T-cell (primary cell): ENCODE results near the gene CACNA1E. TPM values are rescaled to one million over a fixed set of nuclear protein-coding genes. Genes with fewer than 3 reads are reported as not detected.

Experiments
- ATAC-seq, 4 experiments: fragments of 200-7000 bp in 3 of 4; fragments of 150-1000 bp in 1 of 4; cut with Tn5 transposase; replicated peaks in 1 of 4; 1 replicate in 3 of 4; 2 replicates in 1 of 4; pipeline ENCODE4 v1.10.0; 2021; ENCODE audit warnings: moderate library complexity in 3 of 4, mild to moderate bottlenecking in 2 of 4, moderate number of reproducible peaks in 1 of 4
- CTCF ChIA-PET, 2 donors: fragments of 300-600 bp; sonication (Branson Sonifier 250); formaldehyde crosslinking; loops; one replicate each; lab custom pipeline; 2022; ENCODE audit warnings: antibody characterized with exemption in 2 of 2; lab: Charles Lee
- POLR2A ChIA-PET, 2 donors: fragments of 300-600 bp; sonication (Branson Sonifier 250); formaldehyde crosslinking; loops; one replicate each; lab custom pipeline; 2022; ENCODE audit warnings: antibody characterized with exemption in 2 of 2; lab: Charles Lee
- DNase-seq, 35 experiments: peaks; one replicate each; pipeline versions ENCODE4 v3.0.0 to v3.0.0-alpha.2; 2013 to 2023
- H3K27ac ChIP-seq: one replicate; pipeline ENCODE4 v1.5.1; 2013; ENCODE audit warnings: low read length
- H3K27me3 ChIP-seq, 2 experiments: replicated peaks in 1 of 2; 1 replicate in 1 of 2; 2 replicates in 1 of 2; pipeline versions ENCODE4 v1.6.1 to v1.7.0; 2013; ENCODE audit warnings: low read length in 1 of 2, mixed read lengths in 1 of 2; ENCODE audit not compliant: control insufficient read depth in 2 of 2, insufficient read depth in 2 of 2; ENCODE audit errors: extremely low read depth in 1 of 2
- H3K36me3 ChIP-seq, 2 donors: 1 replicate in 1 of 2; 2 replicates in 1 of 2; pipeline versions ENCODE4 v1.6.1 to v1.7.0; 2013; ENCODE audit warnings: low read length in 1 of 2; ENCODE audit not compliant: control insufficient read depth in 2 of 2, insufficient read depth in 1 of 2; ENCODE audit errors: extremely low read depth in 1 of 2
- H3K4me1 ChIP-seq, 2 experiments: 1 replicate in 1 of 2; 2 replicates in 1 of 2; pipeline versions ENCODE4 v1.6.1 to v1.7.0; 2013; ENCODE audit warnings: low read length in 2 of 2, mixed read lengths in 1 of 2; ENCODE audit not compliant: insufficient read depth in 2 of 2, control insufficient read depth in 1 of 2; ENCODE audit errors: extremely low read depth in 1 of 2
- H3K4me3 ChIP-seq, 2 donors: 1 replicate in 1 of 2; 2 replicates in 1 of 2; pipeline versions ENCODE4 v1.5.1 to v1.7.0; 2013; ENCODE audit warnings: mild to moderate bottlenecking in 2 of 2, low read length in 1 of 2, moderate library complexity in 1 of 2; ENCODE audit not compliant: control insufficient read depth in 1 of 2; ENCODE audit errors: extremely low read depth in 1 of 2
- H3K9me3 ChIP-seq: 2 replicates; pipeline ENCODE4 v1.7.0; 2013
- H3K27ac Mint-ChIP-seq, 2 donors: one replicate each; pipeline ENCODE4 v1.8.0; 2020 to 2021; ENCODE audit warnings: mild to moderate bottlenecking in 2 of 2, mixed read lengths in 2 of 2
- H3K27me3 Mint-ChIP-seq, 2 donors: one replicate each; pipeline ENCODE4 v1.8.0; 2021 to 2022; ENCODE audit warnings: mixed read lengths in 2 of 2
- H3K36me3 Mint-ChIP-seq: one replicate; pipeline ENCODE4 v1.8.0; 2021; ENCODE audit warnings: mixed read lengths
- H3K4me1 Mint-ChIP-seq, 3 donors: one replicate each; pipeline ENCODE4 v1.8.0; 2020 to 2022; ENCODE audit warnings: mixed read lengths in 3 of 3, mild to moderate bottlenecking in 1 of 3
- H3K4me3 Mint-ChIP-seq, 3 donors: one replicate each; pipeline ENCODE4 v1.8.0; 2020 to 2022; ENCODE audit warnings: mild to moderate bottlenecking in 3 of 3, mixed read lengths in 3 of 3, moderate library complexity in 3 of 3
- H3K9me3 Mint-ChIP-seq, 3 donors: one replicate each; pipeline ENCODE4 v1.8.0; 2020 to 2022; ENCODE audit warnings: mixed read lengths in 3 of 3
- WGBS: methylation state at CpG from one replicate; pipeline ENCODE4 v1.1.5; 2013; ENCODE audit warnings: missing lambda C conversion rate; ENCODE audit not compliant: insufficient coverage; 5-methylcytosine and 5-hydroxymethylcytosine counted together
- total RNA-seq, 35 experiments: library from RNA in 6 of 35; stranded (reverse) in 6 of 35; fragments of 120-200 nt in 1 of 35; gene quantifications; one replicate each; pipeline versions ENCODE4 v1.2.1 to v1.2.4 and lab custom pipeline; 2013 to 2026

The CACNA1E gene
- total RNA-seq, 5 donors from 2014 or later (not counting 1 experiment from before 2014, with no cell fraction given), result 0.03 to 0.10 (median 0.03) TPM; not detected in 2

DNA sequence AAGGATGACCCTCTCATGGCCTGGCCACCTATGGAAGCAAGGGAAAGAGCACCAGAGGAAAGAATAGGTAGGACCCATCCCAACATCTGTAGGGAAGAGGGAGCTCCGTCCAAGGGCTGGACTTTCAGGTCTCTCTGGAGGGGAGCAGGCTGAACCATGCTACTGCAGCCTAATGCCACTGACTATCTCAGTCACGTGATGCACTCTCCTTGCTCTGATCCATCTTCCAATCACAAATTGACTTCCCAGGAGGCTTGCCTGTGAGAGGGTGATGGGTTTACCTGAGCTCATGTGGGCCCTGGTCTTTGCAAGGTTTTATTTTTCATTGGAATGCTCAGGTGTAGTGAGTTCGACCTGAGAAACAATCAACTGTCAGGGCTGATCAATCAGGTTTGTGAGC is 128.8 kb downstream of the CACNA1E start:
- Histone ChIP-seq H3K36me3 (no peaks in the 10 kb centered on the region), H3K9me3 (no peaks in the 10 kb centered on the region), H3K27ac (no peak overlapping the region), H3K4me1 (no peaks in the 10 kb centered on the region), H3K4me3 (no peak overlapping the region), H3K27me3 (no peaks in the 10 kb centered on the region)
- Mint-ChIP-seq H3K4me1 (no peaks in the 10 kb centered on the region), H3K27me3 (peaks cover 10 to 20% of the 10 kb centered on the region in 2 donors), H3K27ac (no peak overlapping the region), H3K4me3 (no peak overlapping the region), H3K9me3 (peaks cover 0 to 7% (median 3%) of the 10 kb centered on the region in 3 donors), H3K36me3 (no peaks in the 10 kb centered on the region)
- ATAC-seq (no peak), DNase-seq (no peak)
- ChIA-PET POLR2A (no interaction called here), CTCF (no interaction called here)
- 83% methylated on average over 2 of the region's 3 CpGs for WGBS

DNA sequence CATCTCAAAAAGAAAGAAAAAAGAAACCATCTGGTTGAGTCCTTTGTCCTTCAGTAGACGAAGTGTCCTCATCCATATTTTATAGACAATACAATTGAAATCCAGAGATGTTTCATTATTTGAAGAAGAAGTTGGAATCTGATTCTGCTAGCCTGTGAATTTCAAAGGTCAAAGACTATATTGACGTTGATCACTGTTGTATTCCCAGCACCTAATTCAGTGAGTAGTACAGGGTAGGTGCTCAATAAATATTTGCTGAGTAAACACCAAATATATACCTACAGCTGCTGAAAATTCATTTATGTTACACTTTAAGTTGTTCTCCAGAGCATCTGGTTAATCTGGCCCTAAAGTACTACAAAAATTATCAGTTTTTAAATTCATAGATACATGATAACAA is 135.2 kb downstream of the CACNA1E start:
- ChIA-PET CTCF (no interaction called here), POLR2A (no interaction called here)
- no peaks in the 10 kb centered on the region for H3K4me1 Mint-ChIP-seq
- H3K4me1 ChIP-seq, result no peaks in the 10 kb centered on the region
- H3K4me3 ChIP-seq, result no peak overlapping the region
- no peaks in the 10 kb centered on the region for H3K36me3 ChIP-seq
- peaks cover 3 to 10% of the 10 kb centered on the region in 2 donors for H3K27me3 Mint-ChIP-seq
- no peak overlapping the region for H3K27ac Mint-ChIP-seq
- H3K9me3 Mint-ChIP-seq, result peaks cover 0 to 7% (median 3%) of the 10 kb centered on the region in 3 donors
- no peak overlapping the region for H3K4me3 Mint-ChIP-seq
- no peak overlapping the region for H3K27ac ChIP-seq
- no peak for DNase-seq
- no peak for ATAC-seq
- WGBS, result no CpG with 5 or more reads among the region's 2 CpGs
- no peaks in the 10 kb centered on the region for H3K27me3 ChIP-seq
- no peaks in the 10 kb centered on the region for H3K9me3 ChIP-seq
- no peaks in the 10 kb centered on the region for H3K36me3 Mint-ChIP-seq

DNA sequence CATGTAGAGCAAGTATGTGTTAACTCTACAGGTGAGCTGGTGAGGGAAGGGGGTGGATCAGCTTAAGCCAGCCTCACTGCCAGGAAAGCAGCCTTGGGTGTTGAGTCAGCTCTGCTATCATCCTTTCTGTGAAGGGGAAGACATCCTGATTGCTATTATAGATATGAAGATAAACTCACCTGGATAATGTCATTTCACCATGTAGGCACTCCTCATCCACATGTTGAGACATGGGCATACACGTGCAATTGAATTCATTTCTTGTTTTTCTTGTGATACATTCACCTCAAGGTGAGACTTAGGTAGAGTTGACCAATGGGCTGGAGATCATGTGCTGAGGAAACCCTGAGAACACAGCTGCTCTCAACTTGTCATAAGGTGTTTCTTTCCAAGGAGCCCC is 136.9 kb downstream of the CACNA1E start:
- H3K4me3 Mint-ChIP-seq, result no peak overlapping the region
- no peaks in the 10 kb centered on the region for H3K9me3 ChIP-seq
- DNase-seq (no peak), ATAC-seq (no peak)
- POLR2A ChIA-PET, result interaction anchor here in 1 of 2 donors (0.6 kb wide), 1 partner anchor 397 kb away, joined by 3 read pairs; no protein-coding TSS in a partner anchor
- WGBS, result no CpG with 5 or more reads among the region's 1 CpG
- peaks cover 3 to 10% of the 10 kb centered on the region in 2 donors for H3K27me3 Mint-ChIP-seq
- H3K4me3 ChIP-seq, result no peak overlapping the region
- H3K36me3 ChIP-seq, result no peaks in the 10 kb centered on the region
- H3K27ac Mint-ChIP-seq, result no peak overlapping the region
- no peaks in the 10 kb centered on the region for H3K4me1 Mint-ChIP-seq
- CTCF ChIA-PET, result no interaction called here
- no peaks in the 10 kb centered on the region for H3K36me3 Mint-ChIP-seq
- H3K4me1 ChIP-seq, result no peaks in the 10 kb centered on the region
- H3K9me3 Mint-ChIP-seq, result no peaks in the 10 kb centered on the region
- H3K27me3 ChIP-seq, result no peaks in the 10 kb centered on the region
- no peak overlapping the region for H3K27ac ChIP-seq

DNA sequence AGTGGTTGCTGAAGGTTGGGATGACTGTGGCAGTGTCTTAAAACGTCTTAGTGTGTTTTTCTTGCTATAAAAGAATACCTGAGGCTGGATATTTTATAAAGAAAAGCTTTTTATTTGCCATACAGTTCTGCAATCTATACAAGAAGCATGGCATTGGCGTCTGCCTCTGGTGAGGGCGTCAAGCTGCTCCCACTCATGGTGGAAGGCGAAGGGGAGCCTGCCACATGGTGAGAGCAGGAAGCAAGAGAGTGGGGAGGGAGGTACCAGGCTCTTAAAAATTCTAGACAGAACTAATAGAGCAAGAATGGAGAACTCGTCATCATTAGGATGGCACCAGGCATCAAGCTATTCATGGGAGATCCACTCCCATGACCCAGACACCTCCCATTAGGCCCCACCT is 140.5 kb downstream of the CACNA1E start:
- POLR2A ChIA-PET, result no interaction called here
- DNase-seq (no peak), ATAC-seq (no peak)
- Mint-ChIP-seq H3K27me3 (peaks cover under 1 to 11% of the 10 kb centered on the region in 2 donors), H3K27ac (no peak overlapping the region), H3K36me3 (no peaks in the 10 kb centered on the region), H3K4me3 (no peak overlapping the region), H3K4me1 (no peaks in the 10 kb centered on the region), H3K9me3 (no peaks in the 10 kb centered on the region)
- CTCF ChIA-PET, result no interaction called here
- no peaks in the 10 kb centered on the region for H3K9me3 ChIP-seq
- H3K4me3 ChIP-seq, result no peak overlapping the region
- H3K36me3 ChIP-seq, result no peaks in the 10 kb centered on the region
- H3K27me3 ChIP-seq, result peaks cover 0 to 2% of the 10 kb centered on the region in 2 experiments
- no peak overlapping the region for H3K27ac ChIP-seq
- no CpG with 5 or more reads among the region's 5 CpGs for WGBS
- no peaks in the 10 kb centered on the region for H3K4me1 ChIP-seq

DNA sequence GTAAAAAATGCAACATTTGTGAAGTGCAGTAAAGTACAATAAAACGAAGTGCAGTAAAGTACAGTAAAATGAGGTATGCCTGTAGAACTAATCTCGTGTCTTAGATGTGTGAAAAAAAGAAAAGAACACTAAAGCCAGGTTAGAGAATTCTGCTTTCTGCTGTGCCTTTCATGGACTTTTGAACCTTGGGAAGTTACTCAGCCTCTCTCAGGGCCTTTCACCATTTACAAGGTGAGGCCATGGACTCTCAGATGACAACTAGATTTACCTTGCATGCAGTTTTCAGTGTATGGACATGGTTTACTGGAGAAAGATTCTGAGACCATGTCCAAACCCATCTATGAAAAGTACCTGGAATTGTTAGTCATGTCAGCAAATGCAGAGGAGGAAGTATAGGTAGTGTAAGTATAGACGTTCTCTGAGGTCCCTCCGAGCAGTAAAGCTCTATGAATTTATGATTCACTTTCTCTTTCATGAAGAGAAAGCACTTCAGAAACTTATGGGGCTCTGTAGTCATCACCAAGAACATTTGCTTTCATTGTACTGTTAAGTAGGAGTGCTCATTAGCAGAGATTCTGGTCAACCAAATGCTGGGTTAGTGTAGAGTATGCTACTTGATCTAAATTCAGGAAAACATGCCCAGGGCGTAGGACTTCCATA is 143.1 kb downstream of the CACNA1E start:
- ChIA-PET POLR2A (no interaction called here), CTCF (interaction anchor here in 1 of 2 donors (0.6 kb wide), 1 partner anchor 52 kb away, joined by 3 read pairs; no protein-coding TSS in a partner anchor)
- WGBS, result 32% methylated on average over 3 of the region's 5 CpGs
- Mint-ChIP-seq H3K27me3 (peaks cover 6 to 15% of the 10 kb centered on the region in 2 donors), H3K4me3 (no peak overlapping the region), H3K9me3 (no peaks in the 10 kb centered on the region), H3K4me1 (no peaks in the 10 kb centered on the region), H3K27ac (no peak overlapping the region), H3K36me3 (no peaks in the 10 kb centered on the region)
- no peaks in the 10 kb centered on the region for H3K4me1 ChIP-seq
- H3K9me3 ChIP-seq, result no peaks in the 10 kb centered on the region
- no peak overlapping the region for H3K4me3 ChIP-seq
- DNase-seq (no peak), ATAC-seq (no peak)
- no peak overlapping the region for H3K27ac ChIP-seq
- peaks cover 2% of the 10 kb centered on the region in 2 experiments for H3K27me3 ChIP-seq
- H3K36me3 ChIP-seq, result no peaks in the 10 kb centered on the region

DNA sequence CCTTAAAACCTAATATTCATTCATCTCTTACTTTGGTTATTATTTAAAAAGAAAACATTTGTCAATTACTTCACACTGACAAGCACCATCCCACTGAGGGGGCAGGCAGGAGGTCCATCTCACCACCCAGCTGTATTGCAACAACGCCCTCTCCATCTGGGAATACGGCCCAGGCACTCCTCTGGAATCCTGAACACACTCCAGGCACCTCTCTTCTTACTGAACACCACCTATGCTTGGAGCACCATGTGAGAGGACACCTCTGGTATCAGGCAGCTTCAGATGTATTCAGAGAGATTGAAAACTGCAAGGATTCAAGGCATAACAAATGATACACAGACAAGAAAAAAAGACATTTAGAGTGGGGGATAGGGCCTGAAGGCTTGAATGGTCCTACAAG is 147.1 kb downstream of the CACNA1E start:
- ATAC-seq (no peak), DNase-seq (no peak)
- ChIA-PET POLR2A (no interaction called here), CTCF (no interaction called here)
- no peaks in the 10 kb centered on the region for H3K9me3 ChIP-seq
- peaks cover 1 to 8% of the 10 kb centered on the region in 2 experiments for H3K27me3 ChIP-seq
- Mint-ChIP-seq H3K4me3 (no peak overlapping the region), H3K4me1 (no peaks in the 10 kb centered on the region), H3K27me3 (peaks cover 12 to 14% of the 10 kb centered on the region in 2 donors), H3K27ac (no peak overlapping the region), H3K36me3 (no peaks in the 10 kb centered on the region), H3K9me3 (no peaks in the 10 kb centered on the region)
- WGBS, result no CpG with 5 or more reads among the region's 2 CpGs
- no peak overlapping the region for H3K27ac ChIP-seq
- no peak overlapping the region for H3K4me3 ChIP-seq
- H3K36me3 ChIP-seq, result no peaks in the 10 kb centered on the region
- H3K4me1 ChIP-seq, result no peaks in the 10 kb centered on the region
